SU-DHL-6 (cell line): Measurements from ENCODE around the gene COQ4.

ENCODE experiments used
- H2AFZ ChIP-seq: fragments of 200-600 bp; sonication (generic); 2 replicates; pipeline ENCODE4 v1.6.1; 2014; ENCODE audit warnings: low read depth, mild to moderate bottlenecking, moderate library complexity, mixed read lengths, antibody characterized with exemption, low read length; ENCODE audit not compliant: severe bottlenecking
- H3F3A ChIP-seq: fragments of 200-600 bp; shearing (Covaris generic); 2 replicates; pipeline ENCODE4 v1.6.0; 2016; ENCODE audit warnings: antibody characterized with exemption, mild to moderate bottlenecking; ENCODE audit not compliant: insufficient read depth
- H3K27ac ChIP-seq: fragments of 200-600 bp; sonication (generic); 2 replicates; pipeline ENCODE4 v1.5.1; 2016; ENCODE audit warnings: low read depth, mild to moderate bottlenecking, low read length, moderate library complexity, mixed read lengths
- H3K27me3 ChIP-seq: fragments of 200-600 bp; sonication (generic), shearing (Covaris generic); 2 replicates; pipeline ENCODE4 v1.6.0; 2014; ENCODE audit warnings: mild to moderate bottlenecking, low read length
- H3K36me3 ChIP-seq: fragments of 200-600 bp; sonication (generic); 2 replicates; pipeline ENCODE4 v1.6.1; 2014; ENCODE audit warnings: mild to moderate bottlenecking, low read length, mixed read lengths
- H3K4me2 ChIP-seq: fragments of 300-600, 200-600 bp; shearing (Covaris generic), sonication (generic); 2 replicates; pipeline ENCODE4 v1.6.0; 2014; ENCODE audit warnings: low read length, low read depth, mild to moderate bottlenecking; ENCODE audit not compliant: poor library complexity, severe bottlenecking
- H3K4me3 ChIP-seq: fragments of 200-600 bp; sonication (generic); 2 replicates; pipeline ENCODE4 v1.5.1; 2014; ENCODE audit warnings: antibody characterized with exemption, low read length, mild to moderate bottlenecking, mixed read lengths; ENCODE audit not compliant: insufficient read depth, poor library complexity, severe bottlenecking
- H3K79me2 ChIP-seq: fragments of 200-600 bp; sonication (generic); 2 replicates; pipeline ENCODE4 v1.6.1; 2014; ENCODE audit warnings: mild to moderate bottlenecking, low read length, moderate library complexity; ENCODE audit not compliant: insufficient read depth
- H3K9ac ChIP-seq: fragments of 200-600 bp; sonication (generic); 2 replicates; pipeline ENCODE4 v1.7.0; 2014; ENCODE audit warnings: mild to moderate bottlenecking, low read length
- H3K9me2 ChIP-seq: fragments of 200-600 bp; sonication (generic); replicated peaks from 2 replicates; pipeline ENCODE4 v1.6.1; 2014; ENCODE audit warnings: low read length; ENCODE audit not compliant: insufficient read depth
- H3K9me3 ChIP-seq: fragments of 200-600 bp; sonication (generic); 2 replicates; pipeline ENCODE4 v1.6.1; 2014; ENCODE audit warnings: low read length, mixed read lengths; ENCODE audit not compliant: insufficient read depth
- H4K20me1 ChIP-seq: fragments of 200-600 bp; sonication (generic); 2 replicates; pipeline ENCODE4 v1.6.1; 2014; ENCODE audit warnings: low read depth, mild to moderate bottlenecking, antibody characterized with exemption, low read length, moderate library complexity, mixed read lengths
- CTCF ChIP-seq: fragments of 200-600 bp; sonication (generic); IDR thresholded peaks from one replicate; pipeline ENCODE4 v1.5.1; 2017; ENCODE audit warnings: antibody characterized with exemption, mild to moderate bottlenecking, low read length, moderate library complexity; ENCODE audit not compliant: insufficient read depth, poor library complexity, severe bottlenecking
- EZH2phosphoT487 ChIP-seq: fragments of 200-600 bp; sonication (generic), shearing (Covaris generic); conservative IDR thresholded peaks from 2 replicates; pipeline ENCODE4 v1.6.1; 2018; ENCODE audit warnings: mild to moderate bottlenecking, antibody characterized with exemption, low read length, moderate library complexity, mixed read lengths

Gene COQ4

GRCh38 chr9:128365525-128365924, 42.9 kb downstream of the COQ4 start:
- H2AFZ ChIP-seq = no peak overlapping the region

GRCh38 chr9:128369024-128369706, 46.5 kb downstream of the COQ4 start:
- no peak overlapping the region for H3K4me3 ChIP-seq
- H3K27me3 ChIP-seq = no peaks in the 10 kb centered on the region
- no peak overlapping the region for H3K9ac ChIP-seq

More at GRCh38 chr9:128365525-128365924, 42.9 kb downstream of the COQ4 start:
- Histone ChIP-seq H3K9ac (no peak overlapping the region), H4K20me1 (no peaks in the 10 kb centered on the region), H3K9me3 (no peaks in the 10 kb centered on the region), H3K9me2 (no peaks in the 10 kb centered on the region), H3K4me3 (no peak overlapping the region), H3K27ac (no peak overlapping the region), H3K4me2 (no peak overlapping the region), H3K36me3 (no peaks in the 10 kb centered on the region), H3F3A (no peaks in the 10 kb centered on the region), H3K79me2 (no peaks in the 10 kb centered on the region), H3K27me3 (no peaks in the 10 kb centered on the region)
- TF ChIP-seq EZH2phosphoT487 (no peak), CTCF (no peak)

GRCh38 chr9:128370367-128370751, 47.7 kb downstream of the COQ4 start:
- TF ChIP-seq EZH2phosphoT487 (no peak), CTCF (no peak)
- no peaks in the 10 kb centered on the region for H3K9me2 ChIP-seq
- peaks cover 38% of the 10 kb centered on the region for H3K79me2 ChIP-seq
- H3K27me3 ChIP-seq = no peaks in the 10 kb centered on the region
- peak overlapping the region; percentile 99 for H3K4me3 ChIP-seq
- H3F3A ChIP-seq = no peaks in the 10 kb centered on the region
- H3K9ac ChIP-seq = peak overlapping the region; percentile 90
- no peaks in the 10 kb centered on the region for H3K36me3 ChIP-seq
- peak overlapping the region; percentile 84 for H3K4me2 ChIP-seq
- H2AFZ ChIP-seq = peak overlapping the region; percentile 81
- no peak overlapping the region for H3K27ac ChIP-seq
- H4K20me1 ChIP-seq = no peaks in the 10 kb centered on the region
- no peaks in the 10 kb centered on the region for H3K9me3 ChIP-seq

More at GRCh38 chr9:128369024-128369706, 46.5 kb downstream of the COQ4 start:
- TF ChIP-seq EZH2phosphoT487 (no peak), CTCF (no peak)
- no peak overlapping the region for H2AFZ ChIP-seq
- H3K4me2 ChIP-seq = no peak overlapping the region
- H3K9me2 ChIP-seq = no peaks in the 10 kb centered on the region
- peaks cover 28% of the 10 kb centered on the region for H3K79me2 ChIP-seq
- H4K20me1 ChIP-seq = no peaks in the 10 kb centered on the region
- H3K9me3 ChIP-seq = no peaks in the 10 kb centered on the region
- H3K36me3 ChIP-seq = no peaks in the 10 kb centered on the region
- no peaks in the 10 kb centered on the region for H3F3A ChIP-seq
- no peak overlapping the region for H3K27ac ChIP-seq
